Lung (tissue), 13 donors: ENCODE results near the gene HUWE1. TPM values are rescaled to one million over a fixed set of nuclear protein-coding genes. Genes with fewer than 3 reads are reported as not detected.

Source experiments
- ATAC-seq: fragments of 200-7000 bp; cut with Tn5 transposase; one replicate; pipeline ENCODE4 v1.9.1; 2020; ENCODE audit warnings: moderate number of reproducible peaks; ENCODE audit not compliant: insufficient read depth, low FRiP score
- DNase-seq, 3 donors: peaks; one replicate each; pipeline ENCODE4 v3.0.0-alpha.2; 2013 to 2017
- H3K27ac ChIP-seq, 2 donors: one replicate each; pipeline ENCODE4 v1.5.1; 2013; ENCODE audit warnings: mild to moderate bottlenecking in 2 of 2, moderate library complexity in 2 of 2, control low read depth in 1 of 2, inconsistent platforms in 1 of 2, low read depth in 1 of 2, low read length in 1 of 2
- H3K27me3 ChIP-seq, 3 donors: one replicate each; pipeline ENCODE4 v1.5.1; 2013; ENCODE audit warnings: low read length in 2 of 3; ENCODE audit not compliant: control insufficient read depth in 3 of 3, insufficient read depth in 3 of 3
- H3K36me3 ChIP-seq, 4 donors: one replicate each; pipeline ENCODE4 v1.5.1; 2013; ENCODE audit warnings: low read length in 4 of 4, mild to moderate bottlenecking in 1 of 4, moderate library complexity in 1 of 4; ENCODE audit not compliant: control insufficient read depth in 4 of 4, insufficient read depth in 4 of 4
- H3K4me1 ChIP-seq, 5 donors: one replicate each; pipeline ENCODE4 v1.5.1; 2013; ENCODE audit warnings: low read length in 5 of 5, mild to moderate bottlenecking in 2 of 5, moderate library complexity in 1 of 5; ENCODE audit not compliant: control insufficient read depth in 5 of 5, insufficient read depth in 5 of 5
- H3K4me3 ChIP-seq: one replicate; pipeline ENCODE4 v1.5.1; 2013; ENCODE audit warnings: mild to moderate bottlenecking, control low read depth, moderate library complexity
- H3K9ac ChIP-seq, 2 donors: one replicate each; pipeline ENCODE4 v1.5.1; 2013; ENCODE audit warnings: low read length in 2 of 2, control low read depth in 1 of 2; ENCODE audit not compliant: insufficient read depth in 1 of 2
- H3K9me3 ChIP-seq, 4 donors: one replicate each; pipeline ENCODE4 v1.5.1; 2013; ENCODE audit warnings: low read length in 3 of 4, mild to moderate bottlenecking in 1 of 4, moderate library complexity in 1 of 4; ENCODE audit not compliant: control insufficient read depth in 4 of 4, insufficient read depth in 3 of 4
- WGBS, 2 donors: extraction: QIAGEN DNeasy Blood & Tissue Kit; methylation state at CpG; one replicate each; pipeline ENCODE4 v1.1.7; 2013; 5-methylcytosine and 5-hydroxymethylcytosine counted together
- polyA plus RNA-seq, 2 donors: library from polyadenylated mRNA; stranded (reverse); fragments of 200-250 nt; gene quantifications; one replicate each; pipeline ENCODE4 v1.2.1, GENCODE V29; 2013
- small RNA-seq: library from RNA; depleted of rRNA; stranded (forward); fragments of <200 nt; gene quantifications from one replicate; pipeline ENCODE3, GENCODE V24; 2014; ENCODE audit warnings: low replicate concordance
- total RNA-seq, 2 donors: library from RNA; depleted of rRNA in 1 of 2; stranded (reverse); fragments of >200 nt in 1 of 2; gene quantifications; one replicate each; pipeline ENCODE4 v1.2.1, GENCODE V29; 2014 to 2021
- TF ChIP-seq, protein P1 (sequence below): IDR thresholded peaks from 2 replicates; pipeline ENCODE4 v1.5.1; 2012; ENCODE audit warnings: mild to moderate bottlenecking; ENCODE audit errors: control extremely low read depth, extremely low read depth
- donor health status: control.
- donor health status: control.
- donor health status: Bipolar disorder and iron deficiency.
- donor health status: healthy.
- donor health status: DM: yes; HTN: yes; CAD: no.

HUWE1 gene
- total and polyA plus RNA-seq, 4 donors, result 26.0 to 185 (median 76.5) TPM

DNA sequence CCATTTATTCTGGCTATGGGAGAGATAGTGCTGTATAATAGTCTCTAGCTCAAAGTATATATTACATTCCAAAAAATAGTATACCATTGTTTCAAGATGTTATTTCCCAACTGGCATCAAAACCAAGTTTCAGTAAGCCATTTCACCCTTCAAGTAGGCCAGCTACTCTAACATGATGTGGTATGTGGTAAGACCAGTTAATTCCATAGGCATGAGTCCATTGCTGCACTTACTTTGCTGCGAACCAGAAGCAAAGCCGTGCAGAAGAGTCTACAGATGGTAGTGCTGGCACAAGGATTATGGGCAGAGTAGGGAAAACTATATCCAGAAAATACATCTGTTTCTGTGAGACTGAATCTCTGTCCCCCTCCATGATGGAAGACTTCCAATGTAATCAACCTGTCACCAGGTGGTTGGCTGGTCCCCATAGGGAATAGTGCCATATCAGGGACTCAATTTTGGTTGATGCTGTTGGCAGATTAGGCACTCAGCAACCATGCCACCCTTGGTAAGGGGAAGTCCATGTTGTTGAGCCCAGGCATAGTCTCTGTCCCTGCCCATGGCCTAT is 202.6 kb downstream of the HUWE1 start:
- ATAC-seq (no peak), DNase-seq (peak in 1 of 3 donors; percentile 7)
- H3K4me3 ChIP-seq, result no peak overlapping the region
- TF ChIP-seq, protein P1, sequence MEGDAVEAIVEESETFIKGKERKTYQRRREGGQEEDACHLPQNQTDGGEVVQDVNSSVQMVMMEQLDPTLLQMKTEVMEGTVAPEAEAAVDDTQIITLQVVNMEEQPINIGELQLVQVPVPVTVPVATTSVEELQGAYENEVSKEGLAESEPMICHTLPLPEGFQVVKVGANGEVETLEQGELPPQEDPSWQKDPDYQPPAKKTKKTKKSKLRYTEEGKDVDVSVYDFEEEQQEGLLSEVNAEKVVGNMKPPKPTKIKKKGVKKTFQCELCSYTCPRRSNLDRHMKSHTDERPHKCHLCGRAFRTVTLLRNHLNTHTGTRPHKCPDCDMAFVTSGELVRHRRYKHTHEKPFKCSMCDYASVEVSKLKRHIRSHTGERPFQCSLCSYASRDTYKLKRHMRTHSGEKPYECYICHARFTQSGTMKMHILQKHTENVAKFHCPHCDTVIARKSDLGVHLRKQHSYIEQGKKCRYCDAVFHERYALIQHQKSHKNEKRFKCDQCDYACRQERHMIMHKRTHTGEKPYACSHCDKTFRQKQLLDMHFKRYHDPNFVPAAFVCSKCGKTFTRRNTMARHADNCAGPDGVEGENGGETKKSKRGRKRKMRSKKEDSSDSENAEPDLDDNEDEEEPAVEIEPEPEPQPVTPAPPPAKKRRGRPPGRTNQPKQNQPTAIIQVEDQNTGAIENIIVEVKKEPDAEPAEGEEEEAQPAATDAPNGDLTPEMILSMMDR, result no peak
- H3K27me3 ChIP-seq, result peaks cover 3 to 21% (median 15%) of the 10 kb centered on the region in 3 donors
- no peak overlapping the region for H3K9ac ChIP-seq
- WGBS, 2 donors, result 71 to 88% methylated on average over 2 of the region's 2 CpGs
- H3K4me1 ChIP-seq, result no peaks in the 10 kb centered on the region
- H3K27ac ChIP-seq, result no peak overlapping the region
- H3K9me3 ChIP-seq, result peaks cover 0 to 2% (median 0%) of the 10 kb centered on the region in 4 donors
- H3K36me3 ChIP-seq, result no peaks in the 10 kb centered on the region

DNA sequence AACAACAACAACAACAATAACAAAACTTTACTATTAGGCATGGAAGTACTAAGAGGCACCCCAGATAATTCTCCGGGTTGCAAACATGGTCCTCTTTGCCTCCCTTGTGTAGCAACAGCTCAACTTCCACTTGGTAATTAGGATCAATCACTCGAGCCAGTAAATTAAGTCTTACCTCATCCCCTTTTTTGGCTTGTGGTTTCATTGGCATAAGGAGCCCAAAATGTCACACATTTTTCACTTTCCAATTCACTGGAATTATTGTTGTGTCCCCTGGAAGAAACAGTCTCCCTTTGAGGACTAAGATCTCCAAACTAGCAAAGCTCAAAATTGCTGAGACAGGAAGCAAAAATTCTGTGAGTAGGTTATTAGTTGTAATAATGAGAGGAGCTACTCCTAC is 203.1 kb downstream of the HUWE1 start:
- peaks cover 3 to 18% (median 15%) of the 10 kb centered on the region in 3 donors for H3K27me3 ChIP-seq
- 36 to 64% methylated on average over 2 of the region's 2 CpGs for WGBS, 2 donors
- no peaks in the 10 kb centered on the region for H3K36me3 ChIP-seq
- H3K27ac ChIP-seq, result no peak overlapping the region
- ATAC-seq (no peak), DNase-seq (no peak)
- no peaks in the 10 kb centered on the region for H3K4me1 ChIP-seq
- peaks cover 0 to 2% (median 0%) of the 10 kb centered on the region in 4 donors for H3K9me3 ChIP-seq
- H3K4me3 ChIP-seq, result no peak overlapping the region
- TF ChIP-seq, protein P1, result no peak
- H3K9ac ChIP-seq, result no peak overlapping the region

Small RNA genes lying within 50 kb of the gene (small RNA-seq; reads per million reads assigned to genes)
- 272 reads per million, percentile 99 among the genes with 10 or more reads in this experiment for gene MIR98
- 376 reads per million, percentile 99 among the genes with 10 or more reads in this experiment for gene MIRLET7F2
